ENCODE results near the gene SLCO3A1.

DNA sequence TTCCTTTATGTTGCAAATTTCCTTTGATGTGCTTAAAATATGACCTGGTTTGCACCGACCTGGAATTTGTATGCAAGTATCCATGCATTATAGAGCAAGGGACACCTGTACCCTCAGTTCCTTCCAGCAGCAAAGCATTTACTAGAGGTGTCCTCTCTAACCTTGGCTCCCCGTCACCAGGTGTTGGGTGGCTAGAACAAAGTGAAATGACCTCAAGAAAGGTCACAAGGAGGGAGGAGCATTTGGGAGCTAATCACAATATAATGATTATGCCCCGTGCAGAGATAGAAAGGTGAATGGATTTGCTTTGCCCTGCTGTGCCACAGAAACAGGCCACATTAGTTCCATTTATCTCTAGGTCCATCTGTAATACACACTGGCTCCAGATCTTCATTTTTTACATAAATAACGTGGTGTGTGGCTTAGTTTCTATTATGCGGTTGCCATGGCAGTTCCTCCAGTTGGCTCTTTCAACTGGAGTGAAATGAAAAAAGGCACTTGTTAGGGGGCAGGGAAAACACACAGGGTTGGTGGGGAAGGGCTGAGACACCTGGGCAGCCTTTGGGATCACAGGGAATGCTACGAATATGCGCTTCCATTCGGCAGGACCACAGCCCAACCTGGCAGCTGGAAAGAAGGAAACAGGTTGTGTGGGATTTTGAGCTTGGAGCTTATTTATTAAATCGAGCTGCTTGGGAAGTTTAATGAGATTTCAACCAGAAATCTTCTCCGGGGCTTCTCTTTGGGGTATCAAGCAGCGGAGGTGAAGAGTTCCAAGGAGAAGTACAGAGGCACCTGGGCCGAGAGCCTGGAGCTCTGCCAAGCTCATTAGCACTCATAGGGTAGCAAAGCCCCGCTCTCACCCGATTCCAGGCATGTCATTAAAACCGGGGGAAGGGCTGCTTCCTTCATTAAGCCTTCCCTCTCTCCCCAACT is 306.7 kb downstream of the SLCO3A1 start:
- TF ChIP-seq POLR2A (IDR thresholded peaks at IDR 0.05; ENCODE audit: low read length): no peak
- TF ChIP-seq GATA1 (IDR thresholded peaks at IDR 0.05; ENCODE audit: low read depth, low read length): no peak

Measured in erythroblast (primary cell).